ENCODE data around the gene ZNF106.

ZNF106 gene

DNA sequence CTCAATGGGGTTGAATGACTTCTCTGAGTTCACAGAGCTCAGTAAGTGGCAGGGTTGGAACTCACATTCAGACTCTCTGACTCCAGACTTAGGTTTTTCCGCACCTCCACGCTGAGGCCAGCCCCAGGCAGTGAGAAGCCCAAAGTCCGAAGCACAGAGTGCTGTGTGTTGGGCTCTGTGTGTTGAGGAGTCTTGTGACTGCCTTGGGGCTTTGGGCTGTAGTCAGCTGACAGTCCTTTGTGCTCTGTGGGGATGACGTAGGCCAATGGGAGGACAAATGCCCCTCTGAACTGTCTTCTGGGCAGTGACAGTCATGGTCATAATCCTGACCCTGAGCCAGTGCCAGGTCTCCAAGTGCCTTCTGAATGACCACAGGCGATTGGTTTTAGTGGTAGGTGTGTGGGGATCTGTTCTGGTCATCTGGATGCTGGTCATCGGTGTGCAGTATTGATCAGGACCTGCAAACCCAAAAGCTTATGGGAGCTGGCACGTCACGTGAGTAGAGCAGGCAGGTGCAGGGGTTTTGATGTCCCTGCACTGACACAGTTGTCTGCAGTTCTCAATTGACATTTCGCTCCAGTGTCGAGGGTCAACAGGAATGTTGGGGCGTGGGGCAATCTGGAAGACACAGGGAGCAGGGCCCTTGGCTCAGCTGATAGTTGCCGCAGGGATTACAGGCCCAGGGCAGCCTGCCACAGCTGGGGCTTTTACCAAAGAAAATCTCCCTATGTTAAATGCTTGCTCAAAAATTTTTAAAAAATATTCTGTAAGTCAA lies 86.3 kb downstream of the ZNF106 start:
- DNase-seq = no peak

DNA sequence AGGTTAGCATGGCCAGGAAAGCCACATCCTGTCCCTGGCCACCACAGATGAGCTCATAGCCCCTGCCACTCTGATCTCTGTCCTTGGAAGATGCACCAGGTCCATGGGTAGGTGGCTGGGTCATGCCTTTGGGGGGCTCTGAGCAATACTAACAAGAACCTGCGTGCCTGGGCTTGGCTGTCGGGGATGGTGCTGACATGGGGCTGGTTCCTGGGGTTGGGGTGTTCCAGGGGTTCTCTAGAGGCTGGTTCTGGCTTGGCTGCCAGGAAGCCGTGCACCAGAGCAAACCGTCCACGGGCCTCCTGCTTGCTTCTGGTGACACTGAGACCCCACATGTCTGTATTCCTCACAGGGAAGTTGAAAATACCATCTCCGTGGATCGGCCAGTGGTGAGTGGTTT lies 87.6 kb downstream of the ZNF106 start:
- no peak for DNase-seq

- DNase-seq = no peak
Measured at GRCh38 chr15:42402455-42403205, 88.3 kb downstream of the ZNF106 start.

DNA sequence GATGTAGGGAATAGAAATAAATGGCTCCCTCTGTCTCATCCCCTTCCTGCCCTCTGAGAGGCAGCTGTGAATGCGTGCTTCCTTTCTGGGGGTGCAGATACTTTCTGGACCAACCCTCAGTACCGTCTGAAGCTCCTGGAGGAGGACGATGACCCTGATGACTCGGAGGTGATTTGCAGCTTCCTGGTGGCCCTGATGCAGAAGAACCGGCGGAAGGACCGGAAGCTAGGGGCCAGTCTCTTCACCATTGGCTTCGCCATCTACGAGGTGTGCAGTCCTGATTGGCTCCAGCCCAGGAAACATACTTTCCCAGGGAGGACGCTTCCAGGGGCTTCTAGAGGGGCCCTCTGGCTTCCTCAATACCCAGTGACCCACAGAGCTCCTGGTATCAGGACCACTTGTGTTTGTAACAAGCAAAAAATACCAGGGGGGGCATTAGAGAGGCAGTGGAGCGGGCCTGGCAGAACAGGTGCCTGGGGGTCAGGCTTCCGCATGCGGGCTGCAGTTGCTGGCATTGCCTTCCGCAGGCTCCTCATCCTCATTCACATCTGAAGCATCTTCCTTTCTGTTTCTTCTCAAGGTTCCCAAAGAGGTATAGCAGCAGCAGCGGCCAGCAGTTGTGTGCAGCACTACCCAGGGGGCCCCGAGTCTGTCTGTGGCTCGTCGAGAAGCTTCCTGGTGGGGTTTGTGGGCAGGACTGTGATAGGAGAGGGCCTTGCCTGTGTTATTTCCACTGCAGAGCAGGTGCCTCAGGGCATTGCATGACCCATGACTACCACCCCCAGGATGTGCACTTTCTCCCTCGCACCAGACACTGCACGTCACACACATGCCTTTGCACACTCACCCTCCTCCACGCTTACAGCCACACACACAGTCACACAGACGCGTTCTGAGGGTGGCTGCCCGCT lies 89.1 kb downstream of the ZNF106 start:
- no peak for DNase-seq

GRCh38 chr15:42395838-42396237 lies 95.1 kb downstream of the ZNF106 start:
- DNase-seq = no peak

DNA sequence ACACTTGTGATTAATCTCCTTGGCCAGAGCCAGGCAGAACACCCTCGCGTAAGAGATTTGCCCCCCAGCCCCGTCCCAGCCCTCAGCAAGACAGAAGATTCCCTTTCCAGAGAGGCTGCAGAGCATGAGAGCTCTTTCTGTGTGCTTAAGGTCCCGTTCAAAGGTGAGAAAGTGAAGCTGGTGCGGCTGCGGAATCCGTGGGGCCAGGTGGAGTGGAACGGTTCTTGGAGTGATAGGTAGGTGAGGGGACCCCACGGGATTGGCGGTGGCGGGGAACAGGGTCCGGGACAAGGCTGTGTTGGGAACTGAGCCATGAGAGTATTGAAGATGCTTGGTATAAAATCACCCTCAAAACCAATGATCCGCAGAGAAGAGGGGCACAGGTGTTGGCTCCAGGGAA lies 96.8 kb downstream of the ZNF106 start:
- no peak for DNase-seq

GRCh38 chr15:42392309-42393024 lies 98.5 kb downstream of the ZNF106 start:
- no peak for DNase-seq

GRCh38 chr15:42387603-42388002 lies 103.3 kb downstream of the ZNF106 start:
- no peak for DNase-seq

DNA sequence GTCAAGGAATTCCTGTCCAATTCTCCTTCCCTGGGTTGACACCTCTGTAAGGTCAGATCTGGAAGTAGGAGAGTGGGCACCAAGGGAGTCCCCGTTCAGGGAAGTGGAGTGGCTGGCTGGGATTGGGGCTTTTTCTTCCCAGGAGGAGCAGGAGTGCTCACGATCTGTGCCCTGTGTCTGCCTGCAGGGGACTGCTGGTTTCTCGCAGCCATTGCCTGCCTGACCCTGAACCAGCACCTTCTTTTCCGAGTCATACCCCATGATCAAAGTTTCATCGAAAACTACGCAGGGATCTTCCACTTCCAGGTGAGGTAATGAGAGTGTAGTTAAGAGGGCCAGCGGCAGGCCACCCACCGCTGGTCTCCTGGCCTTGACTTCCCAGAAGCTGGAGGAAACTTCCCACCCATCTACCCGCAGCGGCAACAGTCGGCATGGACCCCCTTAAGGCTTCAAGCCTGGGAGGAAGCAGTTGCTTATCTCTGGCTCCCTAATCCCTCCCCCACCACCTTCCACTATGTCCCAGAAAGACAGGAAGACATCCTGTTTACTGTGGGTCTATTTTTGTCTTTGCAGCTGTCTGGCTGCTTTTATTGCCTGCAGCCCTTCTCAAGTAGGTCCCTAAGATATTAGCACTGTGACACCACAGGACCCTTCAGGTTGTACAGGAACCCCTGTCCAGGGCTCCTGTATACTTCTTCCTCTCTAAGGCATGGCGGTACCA lies 104.8 kb downstream of the ZNF106 start:
- DNase-seq = no peak

GRCh38 chr15:42385206-42385979 lies 105.5 kb downstream of the ZNF106 start:
- no peak for DNase-seq

- no peak for DNase-seq
Measured at GRCh38 chr15:42384597-42384996, 106.3 kb downstream of the ZNF106 start.

- no peak for DNase-seq
Measured at GRCh38 chr15:42378011-42378410, 112.9 kb downstream of the ZNF106 start.

- no peak for DNase-seq
Measured at GRCh38 chr15:42375941-42376340, 115.0 kb downstream of the ZNF106 start.

DNA sequence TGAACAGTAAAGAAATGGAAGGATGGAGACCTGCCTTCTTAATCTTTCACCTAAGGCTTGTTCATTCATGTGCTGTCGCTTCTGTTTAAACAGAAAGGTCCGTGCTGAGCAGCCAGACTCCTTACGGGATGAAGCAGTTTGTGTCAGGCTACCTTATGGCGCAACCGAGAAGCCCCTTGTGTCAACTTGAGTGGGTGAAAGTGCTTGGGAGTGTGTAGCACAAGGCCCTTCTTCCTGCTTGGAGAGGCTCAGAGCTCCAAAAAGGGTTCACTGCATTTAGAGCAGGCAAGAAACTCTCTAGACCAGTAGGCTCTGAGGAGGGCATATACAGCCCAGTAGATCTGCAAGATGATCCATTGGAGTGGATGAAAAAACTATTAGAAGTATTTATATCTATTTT lies 115.7 kb downstream of the ZNF106 start:
- DNase-seq = no peak

GRCh38 chr15:42374810-42375209 lies 116.1 kb downstream of the ZNF106 start:
- no peak for DNase-seq

- DNase-seq = no peak
Measured at GRCh38 chr15:42373936-42374335, 117.0 kb downstream of the ZNF106 start.

DNA sequence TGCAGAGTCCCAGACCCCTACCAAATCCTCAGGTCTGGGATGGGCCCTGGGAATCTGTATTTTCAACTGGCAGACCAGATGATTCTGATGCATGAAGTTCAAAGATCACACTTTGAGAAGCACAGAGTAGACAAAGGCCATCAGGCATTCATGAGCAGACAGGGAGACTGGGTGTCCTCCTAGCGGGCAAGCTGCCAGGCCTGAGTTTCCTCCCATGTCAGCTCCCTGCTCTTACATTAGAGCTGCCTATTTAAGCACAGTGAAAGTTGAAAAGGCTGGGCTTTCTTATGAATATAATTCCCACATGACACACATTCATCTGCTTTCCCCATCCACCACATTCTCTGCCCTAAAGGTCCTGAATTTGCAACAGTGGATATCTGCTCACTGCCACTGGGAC lies 117.7 kb downstream of the ZNF106 start:
- DNase-seq = no peak

DNA sequence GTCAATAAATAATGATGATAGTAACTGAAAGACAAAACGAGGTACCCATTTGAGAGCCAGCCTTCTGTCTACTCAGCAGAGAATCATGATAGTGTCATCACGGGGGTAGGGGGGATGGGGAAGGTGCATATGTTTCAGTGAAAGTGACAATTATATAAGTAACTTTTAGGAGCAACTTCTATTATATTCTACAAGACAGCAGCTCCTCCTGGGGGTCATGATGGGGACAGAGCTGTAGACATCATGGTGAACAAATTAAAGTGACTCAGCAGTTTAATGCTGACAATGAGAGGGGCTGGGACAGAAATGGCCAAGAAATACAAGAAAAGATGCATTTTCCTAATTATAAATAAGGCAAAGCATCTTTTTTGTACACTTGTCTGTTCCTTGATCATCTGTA lies 119.8 kb downstream of the ZNF106 start:
- DNase-seq = no peak

GRCh38 chr15:42368096-42368495 lies 122.8 kb downstream of the ZNF106 start:
- DNase-seq = no peak

DNA sequence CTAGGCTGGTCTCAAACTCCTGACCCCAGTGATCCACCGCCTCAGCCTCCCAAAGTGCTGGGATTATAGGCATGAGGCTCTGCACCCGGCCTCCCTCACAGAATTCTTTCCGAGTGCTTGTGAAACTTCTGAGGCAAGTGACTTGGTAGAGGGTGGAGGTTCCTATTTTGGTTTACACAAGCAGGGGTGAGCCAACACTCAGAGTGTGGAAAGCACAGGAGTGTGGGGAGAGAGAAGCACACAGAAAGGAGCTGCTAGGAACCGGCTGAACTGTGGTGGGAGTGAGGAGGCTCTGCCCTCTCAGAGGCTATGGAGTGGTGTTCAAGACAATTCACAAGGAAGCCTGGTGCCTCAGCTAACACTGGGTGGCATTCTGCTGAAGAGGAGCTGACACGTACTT lies 123.9 kb downstream of the ZNF106 start:
- no peak for DNase-seq

DNA sequence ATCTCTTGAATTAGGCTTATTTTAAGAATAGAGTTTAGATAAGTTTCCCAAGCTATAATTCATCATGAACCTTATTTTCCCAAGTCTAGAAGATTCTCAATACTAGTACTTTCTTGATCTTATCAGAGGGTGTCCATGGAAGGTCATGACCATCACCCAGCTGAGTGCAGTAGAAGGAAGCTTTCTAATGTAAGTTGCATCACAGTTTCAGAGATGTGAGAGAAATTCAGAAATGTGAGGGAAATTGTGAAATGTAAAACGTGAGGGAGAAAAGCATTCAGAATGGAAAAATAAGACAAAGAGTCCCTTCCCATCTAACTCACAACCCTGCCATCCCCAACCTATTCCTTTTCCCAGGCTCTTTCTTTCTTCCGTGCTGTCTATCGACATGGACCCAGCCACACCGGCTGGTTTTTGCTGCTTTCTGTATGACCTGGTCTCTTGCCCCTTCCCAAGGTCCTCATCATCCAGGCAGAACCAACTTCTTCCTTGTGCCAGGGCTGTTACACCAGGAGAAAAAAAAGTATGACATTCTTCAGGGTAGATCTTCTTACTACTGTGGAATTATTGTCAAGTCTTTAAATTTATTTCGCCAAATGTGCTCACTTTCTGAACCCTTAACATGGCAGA lies 124.9 kb downstream of the ZNF106 start:
- DNase-seq = no peak

All from T-helper 9 cell (primary cell).